GM21786 (cell line): Measurements from ENCODE around the gene LRRK2.
"Not testable (repeated sequence)": the region's sequence is repeated elsewhere in the genome, so short reads cannot be mapped to it uniquely, and the experiment has no call there.

Experiments
- ATAC-seq: cut with Tn5 transposase; IDR thresholded peaks from one replicate; pipeline ENCODE4 v1.9.1; 2021; ENCODE audit not compliant: unreplicated experiment

Gene LRRK2

DNA sequence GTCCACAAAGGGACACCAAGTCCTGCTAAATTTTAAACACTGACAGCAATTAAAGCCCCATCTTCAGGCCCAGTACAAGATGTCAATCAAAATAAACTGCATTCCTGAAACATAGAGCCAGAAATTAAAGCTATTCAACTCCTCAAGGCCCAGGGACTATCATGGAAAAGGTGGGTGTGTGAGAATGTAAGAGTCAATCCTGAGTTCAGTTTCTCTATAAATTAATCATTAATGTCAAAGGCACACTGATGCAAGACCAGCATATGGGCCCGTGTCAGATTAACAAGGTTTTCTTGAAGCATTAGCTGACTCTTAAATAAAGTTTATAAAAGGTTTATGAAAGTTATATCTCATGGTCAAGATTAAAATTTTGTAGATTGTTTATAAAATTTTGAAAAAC, 13.6 kb upstream of the LRRK2 start:
- ATAC-seq = not testable (repeated sequence)

DNA sequence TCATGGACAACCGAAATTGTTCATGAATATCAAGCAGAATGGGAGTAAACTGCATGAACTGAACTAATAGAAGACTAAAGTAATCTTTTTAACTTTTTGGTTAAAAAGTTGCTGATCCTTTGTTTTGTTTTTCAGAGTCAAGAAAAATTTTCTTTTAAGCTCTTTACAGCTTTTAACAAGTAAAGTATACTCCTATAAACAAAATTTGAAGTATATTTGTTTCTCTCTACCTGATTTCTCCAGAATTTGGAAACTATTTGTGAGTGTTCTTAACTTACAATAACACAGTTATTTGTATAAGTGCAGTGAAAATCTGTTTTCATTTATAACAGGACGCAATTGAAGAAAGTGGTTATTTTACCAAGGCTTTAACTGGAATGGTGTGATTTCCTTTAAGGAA, 12.2 kb upstream of the LRRK2 start:
- ATAC-seq = no peak

DNA sequence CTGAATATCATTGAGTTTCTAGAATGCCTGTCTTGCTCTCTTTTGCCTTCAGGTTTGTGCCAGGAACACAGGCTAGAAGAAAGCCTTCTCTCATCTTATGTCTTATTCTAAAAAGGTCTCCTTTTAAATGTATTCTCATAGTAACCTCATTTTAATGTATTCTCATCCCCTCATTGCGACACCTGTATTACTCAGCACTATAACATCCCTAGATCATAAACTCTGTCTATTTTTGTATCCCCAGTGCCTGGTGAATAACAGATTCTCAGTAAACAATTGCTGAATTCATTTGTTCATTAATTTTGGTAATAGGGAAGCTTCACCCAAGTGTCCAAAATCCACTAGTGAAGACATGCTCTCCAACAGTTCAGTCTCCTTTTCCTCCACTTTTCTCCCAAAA, 8.8 kb upstream of the LRRK2 start:
- ATAC-seq = no peak

DNA sequence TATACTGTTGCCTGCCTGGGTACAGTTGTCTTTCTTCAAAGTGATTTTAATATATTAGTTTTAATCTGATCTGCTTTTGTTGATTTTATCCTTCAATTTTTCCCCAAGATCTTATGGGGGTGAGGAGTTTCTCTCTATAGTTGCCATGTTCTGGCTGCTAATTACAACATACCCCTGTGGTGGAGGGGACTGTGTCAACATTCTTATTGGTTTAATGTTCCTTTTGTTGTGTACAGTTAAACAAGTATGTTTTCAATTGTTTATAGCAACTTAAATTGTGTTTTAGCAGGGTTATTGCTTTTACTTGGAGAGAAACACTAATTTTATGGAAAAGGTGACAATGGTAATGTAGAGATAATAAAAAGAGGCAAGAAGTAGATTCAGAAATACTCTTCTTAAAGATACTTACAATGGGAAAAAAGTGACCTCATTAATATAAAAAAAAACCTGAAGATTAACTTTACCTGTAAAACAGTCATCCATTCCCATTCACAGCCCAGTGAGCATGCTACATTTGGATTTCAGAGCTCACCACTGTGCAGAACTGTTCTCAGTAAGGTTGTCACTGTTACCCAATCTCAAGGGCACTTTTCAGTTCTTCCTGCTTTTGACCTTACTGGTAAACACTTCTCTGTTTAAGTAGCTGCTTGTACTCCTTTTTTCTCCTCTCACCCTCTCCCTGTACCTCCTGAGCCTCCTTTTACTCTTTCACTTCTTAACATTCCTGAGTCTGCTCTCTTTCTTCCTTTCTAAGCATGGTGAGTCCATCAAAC, 8.1 kb upstream of the LRRK2 start:
- no peak for ATAC-seq

DNA sequence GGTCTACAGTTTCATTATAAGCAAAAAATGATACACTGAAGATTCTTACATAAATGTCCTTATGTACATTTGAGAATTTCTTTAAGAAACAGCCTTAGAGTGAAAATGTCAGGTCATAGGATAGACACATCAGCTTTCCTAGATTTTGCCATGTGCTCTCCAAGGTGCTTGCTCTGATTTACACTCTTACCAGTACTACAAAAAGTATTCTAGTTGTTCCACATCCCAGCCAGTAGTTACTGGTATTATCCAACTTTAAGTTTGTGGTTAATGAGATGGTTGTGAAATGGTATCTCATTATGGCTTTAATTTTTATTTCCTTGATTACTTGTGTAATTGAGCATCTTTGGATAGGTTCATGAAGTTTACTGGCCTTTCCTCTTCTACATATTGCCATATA, 5.0 kb upstream of the LRRK2 start:
- no peak for ATAC-seq

DNA sequence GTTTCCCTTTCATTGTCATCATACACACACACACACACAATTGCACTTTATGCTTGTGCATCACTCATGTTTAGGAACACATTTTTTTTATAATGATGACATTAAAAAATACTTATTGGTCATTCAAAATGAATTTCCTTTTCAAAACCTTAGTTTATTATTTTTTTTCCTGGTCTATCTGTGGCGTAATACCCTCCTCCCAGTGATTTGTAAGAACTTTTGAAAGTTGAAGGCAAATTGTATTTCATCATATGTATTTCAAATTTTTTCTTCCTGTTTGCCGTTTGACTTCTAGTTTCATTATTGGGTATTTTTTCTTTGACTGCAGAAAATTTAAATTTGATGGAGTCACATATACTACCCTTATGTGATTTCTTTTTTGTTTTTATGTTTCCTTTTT, 2.5 kb upstream of the LRRK2 start:
- ATAC-seq = no peak

DNA sequence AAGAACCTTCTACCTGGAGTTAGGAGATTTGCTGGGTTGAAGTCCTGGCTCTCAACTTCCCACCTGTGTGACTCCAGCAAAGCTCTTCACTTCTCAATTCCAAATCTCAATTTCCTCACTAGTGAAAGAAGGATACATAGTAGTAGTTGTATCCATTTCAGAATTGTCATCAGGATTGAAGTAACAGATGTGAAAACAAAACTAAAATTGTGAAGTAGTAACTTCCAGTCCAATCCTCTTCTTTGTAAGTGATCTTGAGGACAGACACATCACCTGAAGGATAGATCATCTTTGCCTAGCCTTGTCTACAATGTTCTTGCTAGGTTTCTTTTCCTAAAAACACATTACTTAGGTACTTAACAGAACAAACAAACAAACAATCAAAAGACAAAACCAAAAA, 1.2 kb upstream of the LRRK2 start:
- ATAC-seq = no peak

DNA sequence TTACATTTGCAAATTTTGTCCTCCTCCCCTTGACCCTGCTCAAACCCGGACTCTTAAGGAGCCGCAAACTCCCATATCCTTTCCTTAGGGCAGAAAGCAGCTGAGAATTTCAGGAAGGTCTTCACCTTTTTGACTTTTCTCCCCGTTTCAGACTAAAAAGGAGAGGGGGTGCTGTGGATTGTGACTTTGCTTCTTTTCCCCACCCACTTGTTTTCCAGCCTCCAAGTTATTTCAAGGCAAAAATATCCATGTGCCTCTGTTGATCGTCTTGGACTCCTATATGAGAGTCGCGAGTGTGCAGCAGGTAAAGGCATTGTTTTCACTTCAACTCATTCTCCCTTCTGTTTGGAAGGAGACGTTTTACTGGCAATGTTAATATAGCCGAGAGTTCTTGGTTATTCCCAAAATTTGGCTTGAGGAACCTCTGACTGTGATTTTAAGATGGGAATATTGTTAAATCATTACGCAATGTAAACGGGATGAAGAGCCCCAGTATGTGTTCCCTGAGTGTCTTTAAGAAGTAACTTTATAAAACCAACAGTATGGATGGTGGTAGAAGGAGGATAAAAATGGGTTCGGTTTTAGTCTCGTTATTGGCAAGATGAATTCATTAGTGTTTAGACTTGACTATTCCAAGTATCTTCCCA, 663 bp downstream of the LRRK2 start:
- no peak for ATAC-seq

DNA sequence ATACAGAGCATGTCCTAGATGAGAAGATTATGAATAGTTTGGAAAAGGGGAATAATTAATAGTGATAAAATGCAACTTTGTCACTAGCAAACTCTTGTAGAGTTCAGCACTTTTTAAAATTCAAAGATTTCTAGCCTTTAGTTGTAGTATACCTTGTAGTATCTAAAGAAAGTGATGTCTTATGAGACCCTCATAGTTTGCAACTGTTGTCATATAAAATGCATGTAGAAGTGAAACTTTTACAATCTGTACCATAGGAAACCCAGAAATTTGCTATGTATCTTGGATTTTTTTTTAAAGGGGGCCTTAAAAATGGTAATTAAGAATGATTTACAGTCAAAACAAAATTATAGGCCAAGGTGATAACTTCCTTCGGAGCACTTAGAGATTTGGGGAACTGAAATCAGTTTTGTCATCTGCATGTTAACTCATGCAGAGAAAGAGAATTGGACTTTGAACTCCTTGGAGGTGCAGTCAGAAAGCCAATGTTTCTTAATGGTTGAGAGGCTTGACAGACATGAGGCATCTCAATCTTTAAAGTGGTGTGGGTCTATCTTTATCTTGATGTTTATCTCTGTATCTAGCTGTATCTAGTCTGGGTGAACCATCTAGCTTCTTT, 1.3 kb downstream of the LRRK2 start:
- ATAC-seq = peak; percentile 64

DNA sequence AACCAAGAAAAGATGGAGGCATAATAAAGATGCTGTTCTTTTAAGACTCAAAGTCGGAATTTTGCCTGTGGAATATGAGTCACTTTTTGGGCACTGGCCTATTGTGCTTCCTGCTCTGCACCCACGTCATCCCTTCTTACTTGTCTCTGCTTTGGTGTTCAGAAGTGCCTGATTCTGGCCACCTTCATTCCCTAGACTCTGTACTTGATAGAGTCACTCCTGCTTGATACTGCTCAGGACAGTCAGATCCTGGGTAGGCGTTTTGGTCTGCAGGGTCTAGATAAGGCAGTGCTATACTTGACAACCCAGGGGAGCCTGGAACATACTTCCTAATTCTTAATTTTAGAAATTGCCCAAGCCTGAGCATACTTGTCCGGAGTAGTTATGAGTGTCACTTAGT, 1.9 kb downstream of the LRRK2 start:
- no peak for ATAC-seq

DNA sequence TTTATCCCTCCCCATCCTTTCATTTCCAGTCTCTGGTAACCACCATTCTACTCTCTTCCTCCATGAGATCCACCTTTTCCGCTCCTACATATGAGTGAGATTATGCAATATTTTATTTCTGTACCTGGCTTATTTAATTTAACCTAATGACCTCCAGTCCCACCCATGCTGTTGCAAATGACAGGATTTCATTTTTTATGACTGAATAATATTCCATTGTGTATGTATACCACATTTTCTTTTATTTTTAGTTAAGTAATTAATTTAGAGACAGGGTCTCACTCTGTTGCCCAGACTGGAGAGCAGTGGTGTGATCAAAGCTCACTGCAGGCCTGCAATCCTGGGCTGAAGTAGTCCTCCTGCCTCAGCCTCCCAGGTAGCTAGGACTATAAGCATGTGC, 2.6 kb downstream of the LRRK2 start:
- no peak for ATAC-seq

DNA sequence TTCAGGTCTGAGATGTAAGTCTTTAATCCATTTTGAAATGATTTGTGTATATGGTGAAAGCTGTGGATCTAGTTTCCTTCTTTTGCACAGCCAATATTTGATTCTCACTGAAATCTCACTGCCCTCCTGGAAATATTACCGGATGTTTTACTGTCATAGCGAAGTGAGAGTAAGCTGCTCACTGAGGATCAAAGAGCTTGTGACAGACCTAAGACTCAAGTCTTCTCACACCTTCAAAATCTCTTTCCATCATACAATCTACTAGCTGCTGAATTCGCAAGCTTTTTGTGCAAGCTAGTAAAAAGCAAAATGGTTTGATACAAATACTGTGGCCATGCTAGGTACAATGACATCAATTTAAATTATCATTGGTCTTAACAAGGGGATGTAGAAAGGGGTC, 3.9 kb downstream of the LRRK2 start:
- ATAC-seq = no peak

DNA sequence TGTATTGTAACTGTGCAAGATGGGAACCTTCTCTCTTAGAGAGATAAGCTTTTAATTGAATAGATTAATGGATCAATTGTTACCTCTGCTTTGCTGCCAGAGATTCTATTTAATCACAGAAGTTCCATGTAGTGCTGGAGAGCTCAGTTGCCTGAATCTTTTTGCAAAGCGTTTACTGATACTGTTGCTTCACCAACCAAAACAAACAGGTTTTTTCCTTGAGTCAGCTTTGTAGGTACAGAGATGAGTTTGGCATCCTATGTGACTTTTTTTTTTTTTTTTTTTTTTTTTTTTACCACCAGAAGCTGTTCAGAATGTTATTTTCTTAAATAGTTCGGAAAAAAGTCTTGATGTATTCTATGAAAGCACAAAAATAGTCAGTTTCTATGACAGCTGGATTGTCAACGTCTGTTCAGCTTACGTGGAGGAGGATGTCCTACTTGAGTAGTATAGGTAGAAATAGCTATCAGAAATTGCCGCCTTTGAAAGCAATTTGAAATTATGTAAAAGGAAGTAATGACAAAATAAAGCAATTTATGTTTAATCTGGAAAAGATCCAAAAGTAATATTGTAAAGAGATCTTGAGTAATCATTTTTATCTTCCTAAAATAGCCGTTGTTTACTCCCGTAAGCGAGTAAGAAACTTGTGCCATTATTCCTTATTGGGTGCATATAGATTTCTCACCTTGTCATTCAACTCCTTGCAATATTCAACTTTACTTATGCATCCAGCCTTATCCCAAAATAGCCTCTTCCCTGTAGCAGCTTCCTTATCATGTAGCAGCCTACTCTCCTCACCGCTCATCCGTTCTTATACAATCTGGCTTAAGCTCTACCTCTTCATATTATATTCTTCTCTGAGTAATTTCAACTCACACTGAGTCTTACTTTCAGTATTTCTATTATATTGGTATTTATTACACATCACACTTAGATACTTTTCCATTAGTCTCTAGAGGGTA, 5.2 kb downstream of the LRRK2 start:
- no peak for ATAC-seq

DNA sequence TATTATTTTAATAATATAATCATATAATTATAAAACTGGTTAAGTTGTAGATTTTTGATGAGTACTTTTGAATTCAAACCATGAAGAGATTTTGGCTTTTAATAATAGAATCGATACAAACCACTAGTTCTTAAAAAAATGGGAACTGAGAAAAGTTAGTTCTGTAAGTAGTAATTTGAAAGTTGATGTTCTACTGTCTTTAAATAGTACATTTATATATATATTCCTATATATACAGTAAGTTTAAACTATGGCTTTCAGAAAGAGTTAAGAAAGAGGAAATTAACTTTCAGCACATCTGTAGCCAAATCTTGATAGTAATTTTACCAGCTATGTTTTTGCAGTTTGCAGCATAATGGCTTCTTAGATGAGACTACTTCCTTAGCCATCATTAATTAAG, 7.8 kb downstream of the LRRK2 start:
- ATAC-seq = peak; percentile 43

DNA sequence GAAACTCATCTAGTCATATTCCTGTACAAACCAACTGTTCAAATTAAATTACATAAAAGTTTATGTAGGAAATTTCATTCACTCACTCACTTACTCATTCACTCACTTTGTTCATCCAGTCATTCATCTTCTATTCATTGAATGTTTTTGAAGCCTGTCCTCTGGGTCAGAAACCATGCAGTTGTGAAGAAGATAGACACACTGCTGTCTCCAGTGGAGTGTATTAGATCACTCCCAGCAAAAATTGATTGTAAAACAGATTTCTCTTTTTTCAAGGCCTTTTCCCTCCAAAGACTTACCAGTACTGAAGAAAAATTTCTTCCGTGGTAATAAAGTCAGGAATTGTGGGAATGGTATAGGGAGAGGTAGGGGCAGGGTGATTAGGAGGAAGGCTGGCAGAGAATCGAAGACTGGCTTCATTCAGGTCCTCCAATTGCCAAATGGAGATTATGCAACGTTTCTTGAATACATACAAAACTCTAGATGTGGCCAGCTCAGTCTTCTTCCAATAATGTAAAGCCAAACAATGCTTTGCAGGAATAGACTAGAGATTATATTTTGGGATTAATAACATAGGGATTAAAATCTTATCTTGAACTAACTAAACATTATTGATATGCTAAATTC, 9.1 kb downstream of the LRRK2 start:
- ATAC-seq = no peak

DNA sequence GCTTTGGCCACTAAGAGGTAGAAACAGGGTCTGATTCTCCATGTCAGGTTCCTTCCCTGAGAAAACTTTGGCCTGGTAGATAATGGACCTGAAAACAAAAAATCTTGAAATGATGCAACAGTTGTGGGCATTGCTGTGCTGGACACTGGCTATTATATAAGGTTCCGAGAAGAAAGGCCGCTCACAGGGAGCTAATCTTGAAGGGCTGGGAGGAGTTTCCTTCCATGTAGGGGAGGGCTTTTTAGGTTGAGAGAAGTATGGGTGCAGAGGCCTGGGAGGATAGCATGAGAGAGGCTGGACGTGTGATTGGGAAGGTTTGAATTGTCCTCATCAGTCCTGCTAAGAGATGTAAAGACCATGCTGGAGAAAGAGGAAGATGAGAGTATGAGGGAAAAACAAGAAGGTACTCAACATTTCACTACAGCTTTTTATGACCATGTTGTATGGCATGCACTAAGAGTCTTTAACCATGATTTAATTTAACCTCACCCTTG, 11.6 kb downstream of the LRRK2 start:
- no peak for ATAC-seq

DNA sequence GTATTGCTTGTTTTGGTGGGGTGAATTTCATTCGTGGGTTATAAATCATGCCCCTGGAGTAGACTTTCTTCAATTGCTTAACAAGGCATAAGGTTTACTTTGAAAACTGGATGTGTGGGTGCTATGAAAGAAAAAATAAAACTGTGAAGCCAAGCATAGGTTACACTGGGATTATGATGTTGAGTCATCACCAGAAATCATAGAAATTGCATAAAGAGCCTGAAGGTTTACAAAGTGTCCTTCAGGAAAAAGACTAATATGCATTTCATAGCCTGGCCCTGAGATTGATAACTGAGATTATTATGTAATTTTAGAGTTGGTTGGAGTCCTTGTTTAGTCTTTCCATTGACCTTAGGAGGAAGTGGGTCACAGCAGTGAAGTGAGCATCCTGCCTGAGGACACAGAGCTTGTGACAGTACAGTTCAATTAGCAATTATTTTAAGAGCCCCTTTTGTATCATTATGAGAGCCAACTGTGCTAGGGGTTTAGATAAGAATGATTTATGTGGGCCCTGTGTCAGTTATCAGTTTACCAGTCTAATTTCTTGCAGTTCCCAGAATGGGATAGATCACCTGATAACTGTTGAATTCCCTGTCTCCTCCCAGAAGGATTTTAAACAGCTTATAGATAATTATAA, 13.6 kb downstream of the LRRK2 start:
- no peak for ATAC-seq

DNA sequence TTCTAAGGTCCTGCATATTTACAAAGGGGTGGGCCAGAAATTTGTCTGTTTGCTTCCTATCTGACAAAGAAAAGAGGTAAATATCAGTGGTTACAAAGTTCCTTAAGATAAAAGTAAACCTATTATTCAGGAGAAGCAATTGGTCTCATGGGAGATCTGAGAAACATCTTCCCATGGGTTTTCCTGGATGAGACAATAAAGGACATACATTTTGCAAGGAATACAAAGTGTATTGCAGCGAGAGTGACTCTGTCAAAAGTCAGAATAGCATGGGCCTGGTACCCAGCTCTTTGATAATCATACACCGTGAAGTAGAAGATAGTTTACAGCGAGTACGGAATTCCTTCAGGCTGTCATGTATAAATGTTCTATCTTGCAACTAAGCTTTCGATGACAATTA, 14.2 kb downstream of the LRRK2 start:
- ATAC-seq = no peak

DNA sequence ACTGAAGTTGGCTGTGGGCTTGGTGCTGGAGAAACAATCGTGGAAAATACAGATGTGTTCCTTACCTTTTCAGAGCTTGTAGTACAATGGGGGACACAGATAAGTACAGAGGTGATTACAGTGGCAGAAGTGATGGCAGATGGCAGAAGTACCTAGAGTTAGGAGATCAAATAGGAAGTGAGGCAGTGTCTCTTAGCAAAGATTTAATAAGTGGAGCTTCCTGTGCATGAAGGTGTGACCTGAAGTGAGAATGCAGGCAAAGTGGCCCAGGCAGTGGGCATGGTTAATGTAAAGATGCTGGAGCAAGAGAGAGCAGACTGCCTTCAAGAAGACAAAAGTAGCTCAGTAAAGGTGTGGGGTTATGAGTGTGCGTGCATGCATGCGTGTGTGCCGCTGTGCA, 16.0 kb downstream of the LRRK2 start:
- no peak for ATAC-seq

DNA sequence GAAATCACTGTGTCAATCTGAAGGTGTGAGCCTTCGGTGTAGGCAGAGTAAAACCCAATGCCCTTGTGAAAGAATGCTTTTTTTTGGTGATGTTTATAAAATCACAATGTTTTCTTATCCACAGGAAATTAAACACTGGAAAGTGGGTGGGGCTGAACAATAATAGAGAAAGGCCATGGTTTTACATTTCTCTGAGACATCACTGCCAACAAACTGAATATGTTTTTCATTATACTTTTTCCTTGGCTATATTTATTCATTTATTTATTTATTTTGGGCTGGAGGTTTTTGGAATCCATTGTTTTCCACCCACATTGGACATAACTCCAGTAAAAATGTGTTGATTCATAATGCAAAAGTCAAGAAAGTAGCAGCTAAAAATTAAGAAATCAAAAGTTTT, 16.9 kb downstream of the LRRK2 start:
- ATAC-seq = no peak
